GM18511 (cell line): ENCODE results near the gene CLSTN1.
A peak's percentile ranks its signal among the peaks of the same experiment; 100 is the strongest.

ENCODE experiments used
- ATAC-seq: cut with Tn5 transposase; IDR thresholded peaks from one replicate; pipeline ENCODE4 v1.9.1; 2021; ENCODE audit warnings: mild to moderate bottlenecking, moderate library complexity; ENCODE audit not compliant: unreplicated experiment

The CLSTN1 gene

GRCh38 chr1:9823943-9824701 lies at the start of gene CLSTN1:
CLSTN1 (minus strand) TSS chr1:9823965; CDS start chr1:9823733, 232 bp downstream.
- ATAC-seq, result peak; percentile 62

DNA sequence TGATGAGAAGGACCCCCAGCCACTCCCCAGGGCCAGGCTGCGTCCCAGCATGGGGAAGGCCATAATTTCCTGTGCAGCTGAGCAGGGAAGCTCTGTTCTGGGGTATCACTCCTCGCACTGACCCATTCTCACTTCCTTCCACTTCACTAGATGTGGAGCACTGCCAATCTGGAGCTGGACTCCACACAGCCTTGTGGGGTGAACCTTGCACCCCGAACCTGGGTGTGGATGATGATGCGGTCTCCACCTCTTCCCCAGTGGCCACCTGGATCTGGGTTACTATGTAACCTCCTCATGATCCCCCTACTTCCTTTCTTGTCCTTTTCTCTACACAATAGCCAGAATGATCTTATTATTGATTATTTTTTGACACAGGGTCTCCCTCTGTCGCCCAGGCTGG lies 49.6 kb upstream of the CLSTN1 start:
- ATAC-seq, result no peak

GRCh38 chr1:9872430-9873165 lies 48.8 kb upstream of the CLSTN1 start:
- ATAC-seq, result no peak

DNA sequence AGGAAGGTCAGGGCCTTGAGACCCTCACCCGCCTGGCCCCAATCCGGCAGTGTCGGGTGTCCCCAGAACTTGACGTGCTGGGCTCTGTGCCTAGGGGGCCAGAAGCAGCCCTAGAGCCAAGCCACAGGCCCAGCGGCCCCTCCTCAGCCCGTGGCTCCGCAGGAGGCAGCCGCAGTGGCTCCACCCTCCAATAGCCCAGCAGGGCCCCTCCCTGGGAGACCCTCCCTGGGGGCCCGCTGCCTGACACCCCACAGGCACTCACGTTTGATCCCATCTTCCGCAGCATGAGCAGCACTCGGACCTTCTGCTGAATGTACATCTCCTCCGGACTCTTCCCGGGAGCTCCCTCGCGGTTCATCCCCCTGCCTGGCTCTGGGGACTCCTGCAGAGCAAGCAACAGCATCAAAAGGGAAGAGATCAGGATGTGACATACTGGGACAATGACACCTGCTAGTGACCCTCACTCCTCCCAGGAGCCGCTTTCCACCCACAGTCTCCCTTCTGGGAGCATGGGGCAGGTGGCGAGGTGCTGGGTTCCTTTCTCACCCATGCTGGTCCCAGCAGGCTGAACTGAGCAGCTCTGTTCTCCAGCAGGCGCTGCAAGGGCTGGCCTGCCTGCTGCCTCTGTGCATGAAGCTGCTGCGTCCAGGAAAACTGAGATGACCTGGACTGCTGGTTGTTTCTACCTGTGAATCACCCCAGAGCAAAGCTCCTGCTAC lies 48.1 kb upstream of the CLSTN1 start:
- no peak for ATAC-seq

- ATAC-seq, result no peak
Observed at GRCh38 chr1:9871021-9871420, 47.3 kb upstream of the CLSTN1 start.

DNA sequence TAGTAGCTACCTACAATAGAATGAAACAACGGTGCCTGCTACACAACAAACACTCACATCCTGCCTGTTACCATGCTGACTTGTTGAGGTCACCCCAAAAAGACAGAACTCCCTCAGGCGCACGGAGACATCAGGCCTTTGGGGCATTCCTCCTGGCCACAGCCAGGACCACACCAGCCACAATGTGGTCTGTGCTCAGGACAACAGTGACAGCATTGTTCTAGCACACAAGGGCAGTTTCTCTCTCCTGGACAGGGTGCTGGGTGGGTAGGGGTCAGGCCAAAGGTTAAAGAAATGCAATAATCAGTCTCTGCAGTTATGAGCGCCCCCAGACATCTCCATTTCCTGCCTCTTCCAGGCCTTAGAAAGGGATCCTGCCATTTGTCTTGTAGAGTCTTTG lies 46.8 kb upstream of the CLSTN1 start:
- no peak for ATAC-seq

DNA sequence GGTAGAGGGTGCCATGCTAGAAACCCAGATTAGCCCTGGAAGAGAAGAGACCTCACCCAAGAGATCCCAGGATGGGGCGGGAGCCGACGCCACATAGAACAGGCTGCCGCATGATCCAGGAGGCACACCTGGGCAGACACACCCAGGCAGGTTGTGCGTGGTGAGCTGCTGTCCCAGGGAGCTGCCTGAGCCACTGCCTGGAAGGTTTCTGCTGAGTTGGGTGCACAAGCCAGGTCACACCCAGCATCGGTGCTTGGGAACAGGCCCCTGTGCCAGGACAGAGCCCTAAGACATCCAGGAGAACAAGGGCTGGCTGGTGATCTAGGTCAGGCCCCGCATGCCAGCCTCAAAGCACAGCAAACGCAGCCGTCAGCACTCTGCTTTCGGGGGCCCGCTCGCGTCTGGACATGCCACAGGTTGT lies 46.1 kb upstream of the CLSTN1 start:
- no peak for ATAC-seq

- ATAC-seq, result no peak
Observed at GRCh38 chr1:9868244-9868590, 44.5 kb upstream of the CLSTN1 start.

DNA sequence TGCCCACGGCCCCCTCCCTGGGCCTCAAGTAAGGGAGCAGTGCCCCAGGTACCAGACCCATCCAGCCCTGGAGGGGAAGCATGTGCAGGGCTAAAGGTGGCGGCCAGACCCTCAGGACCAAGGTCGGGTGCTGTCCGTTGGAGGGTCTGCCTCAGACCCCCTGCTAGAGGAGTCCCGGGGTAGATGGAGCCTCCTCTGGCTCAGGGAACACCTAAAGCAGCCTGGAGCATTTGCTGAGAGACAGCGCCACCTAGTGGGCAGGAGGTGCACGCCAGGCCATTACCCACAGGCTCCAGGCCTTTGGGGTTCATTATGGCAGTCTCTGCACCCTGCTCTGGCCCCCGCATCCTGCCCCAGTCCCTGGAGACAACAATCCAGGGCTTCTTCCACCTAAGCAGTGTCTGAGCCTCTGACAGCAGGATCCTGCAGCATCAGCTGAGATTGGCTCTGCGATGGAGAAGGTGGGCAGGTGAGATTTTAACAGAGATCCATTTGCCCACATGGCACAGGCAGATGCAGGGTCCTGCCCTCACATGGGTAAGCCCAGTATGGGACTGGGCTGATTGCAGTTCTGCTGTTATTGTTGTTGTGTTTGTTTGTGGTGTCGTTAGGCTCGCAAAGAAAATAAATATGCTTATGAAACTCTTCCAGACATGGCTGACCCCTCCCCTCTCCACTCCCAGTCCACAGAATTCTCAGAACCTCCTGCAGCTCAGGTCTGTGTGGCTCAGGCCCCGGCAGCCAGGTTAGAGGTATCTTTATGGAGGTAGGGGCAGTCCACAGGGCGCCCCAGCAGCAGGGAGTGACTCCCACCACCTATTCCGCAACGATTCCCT lies 43.9 kb upstream of the CLSTN1 start:
- peak; percentile 53 for ATAC-seq

DNA sequence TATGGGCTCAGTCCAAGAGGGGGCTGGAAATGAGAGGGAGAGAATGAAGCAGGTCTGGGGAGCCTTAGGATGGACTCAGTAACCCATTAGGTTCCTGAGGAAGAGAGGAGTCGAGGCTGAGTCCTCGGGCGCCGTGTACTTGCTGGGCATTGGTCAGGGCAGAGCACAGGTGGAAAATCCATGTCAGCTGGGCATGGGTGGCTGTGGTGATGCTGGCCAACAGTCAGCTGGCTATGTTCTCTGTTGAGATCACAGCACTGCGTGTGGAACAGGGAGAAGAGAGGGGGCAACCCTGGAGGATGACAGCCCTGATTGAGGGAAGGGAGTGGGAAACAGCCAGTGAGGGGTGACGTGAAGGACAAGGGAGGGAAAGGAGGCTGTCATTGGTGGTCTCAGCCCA lies 43.1 kb upstream of the CLSTN1 start:
- ATAC-seq, result no peak

GRCh38 chr1:9865724-9866123 lies 42.0 kb upstream of the CLSTN1 start:
- no peak for ATAC-seq

DNA sequence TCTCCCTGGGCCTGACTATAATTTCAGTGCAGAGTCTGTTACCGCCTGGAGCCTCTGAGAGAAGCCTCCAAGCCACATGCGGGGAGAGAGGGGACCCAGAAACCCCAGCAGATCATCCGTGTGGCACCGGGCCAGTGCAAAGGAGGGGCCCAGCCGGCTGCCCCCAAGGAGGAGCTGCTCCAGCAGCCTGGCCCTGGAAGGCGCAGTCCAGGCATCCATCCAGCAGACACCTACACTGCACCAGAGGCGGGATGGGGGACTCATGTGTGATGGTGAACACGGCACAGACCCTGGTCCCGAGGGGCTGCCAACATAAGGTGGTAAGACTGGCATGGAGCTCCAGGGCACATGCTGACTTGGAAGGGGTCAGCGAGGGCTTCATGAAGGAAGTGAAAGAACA lies 39.6 kb upstream of the CLSTN1 start:
- ATAC-seq, result no peak

GRCh38 chr1:9861360-9861759 lies 37.6 kb upstream of the CLSTN1 start:
- no peak for ATAC-seq

DNA sequence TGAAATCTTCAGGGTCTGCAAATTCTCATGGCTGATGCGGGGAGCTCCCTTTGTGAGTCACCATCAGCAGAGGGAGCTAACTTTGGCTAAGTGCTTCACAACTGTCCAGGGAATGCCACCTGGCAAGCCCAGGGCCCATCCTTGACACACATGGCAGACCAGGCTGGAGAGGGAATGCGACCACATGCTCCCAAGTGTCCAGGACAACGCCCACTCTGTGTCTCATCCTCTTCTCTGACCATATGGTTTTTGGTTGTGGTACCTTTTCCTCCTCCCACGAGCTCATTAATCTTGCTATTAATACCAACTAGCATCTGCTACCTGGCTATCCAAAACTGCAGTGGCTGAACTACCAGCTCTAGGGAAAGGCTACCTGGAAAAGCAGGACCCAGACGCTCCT lies 37.1 kb upstream of the CLSTN1 start:
- no peak for ATAC-seq

- no peak for ATAC-seq
Observed at GRCh38 chr1:9859281-9860014, 35.7 kb upstream of the CLSTN1 start.

DNA sequence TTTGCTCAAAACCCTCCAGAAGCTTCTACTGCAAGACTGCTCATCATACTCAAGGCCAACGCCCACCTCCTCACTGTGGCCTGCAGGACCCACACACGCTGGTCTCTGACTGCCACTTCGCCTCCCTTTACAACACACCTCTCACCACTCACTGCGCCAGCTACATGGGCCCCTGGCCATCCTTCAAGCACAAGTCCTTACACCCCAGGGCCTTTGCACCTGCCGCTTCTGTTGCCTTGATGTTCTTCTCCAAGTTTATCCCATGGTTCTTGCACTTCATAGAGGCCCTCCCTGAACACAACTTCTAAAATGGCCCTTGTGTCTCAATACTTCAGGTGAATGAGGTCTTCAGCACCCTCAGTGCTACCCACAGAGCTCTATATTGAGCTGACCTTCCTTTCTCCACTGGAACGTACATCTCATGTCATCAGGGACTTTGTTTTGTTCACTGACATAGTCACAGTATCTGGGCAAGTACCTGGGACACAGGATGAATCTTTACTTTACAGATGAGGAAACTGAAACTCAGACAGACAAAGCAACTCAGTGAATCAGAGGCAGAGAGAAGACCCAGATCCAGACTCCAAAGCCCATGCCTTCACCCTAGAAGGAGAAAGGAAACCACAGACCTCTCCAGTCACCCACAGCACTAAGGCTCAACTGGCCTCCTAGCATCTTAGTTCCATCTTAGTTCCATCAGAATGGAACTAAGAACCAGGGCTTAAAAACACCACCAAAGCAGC lies 34.7 kb upstream of the CLSTN1 start:
- ATAC-seq, result no peak

- no peak for ATAC-seq
Observed at GRCh38 chr1:9855186-9855585, 31.4 kb upstream of the CLSTN1 start.

DNA sequence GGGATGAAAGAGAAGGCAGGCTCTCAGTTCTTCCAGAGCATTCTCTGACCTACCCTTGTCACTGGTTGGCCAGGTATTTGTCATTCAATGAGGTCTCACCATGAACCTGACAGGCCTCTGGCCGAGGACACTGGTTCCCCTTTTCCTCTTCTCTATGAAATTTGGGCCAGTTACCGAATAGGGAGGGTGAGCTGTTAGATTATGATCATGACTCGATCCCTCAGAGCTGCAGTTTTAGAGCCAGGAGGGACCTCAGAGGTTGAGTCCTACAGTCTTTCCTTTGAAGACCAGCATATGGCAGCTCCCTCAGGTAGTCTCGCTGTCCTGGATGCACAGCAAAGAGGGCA lies 29.5 kb upstream of the CLSTN1 start:
- ATAC-seq, result no peak

GRCh38 chr1:9852410-9853248 lies 28.9 kb upstream of the CLSTN1 start:
- ATAC-seq, result no peak
